Liver (tissue), 9 donors: ENCODE results near the gene HTR3A. TPM values are rescaled to one million over a fixed set of nuclear protein-coding genes. Genes with fewer than 3 reads are reported as not detected.

Experiments
- DNase-seq: peaks from one replicate; pipeline ENCODE4 v3.0.0-alpha.2; 2017; ENCODE audit warnings: low spot score
- H3K27ac ChIP-seq, 2 donors: one replicate each; pipeline ENCODE4 v1.7.0; 2013; ENCODE audit warnings: inconsistent platforms in 2 of 2, low read length in 2 of 2, control low read depth in 1 of 2, low read depth in 1 of 2, mild to moderate bottlenecking in 1 of 2
- H3K27me3 ChIP-seq, 4 donors: one replicate each; pipeline versions ENCODE4 v1.6.1 to v1.7.0; 2013; ENCODE audit warnings: low read length in 3 of 4, inconsistent platforms in 1 of 4, mild to moderate bottlenecking in 1 of 4, moderate library complexity in 1 of 4; ENCODE audit not compliant: control insufficient read depth in 4 of 4, insufficient read depth in 4 of 4
- H3K36me3 ChIP-seq, 4 donors: one replicate each; pipeline versions ENCODE4 v1.6.1 to v1.7.0; 2013; ENCODE audit warnings: low read length in 3 of 4, mild to moderate bottlenecking in 3 of 4, low read depth in 1 of 4, moderate library complexity in 1 of 4; ENCODE audit not compliant: control insufficient read depth in 4 of 4, insufficient read depth in 3 of 4
- H3K4me1 ChIP-seq, 4 donors: one replicate each; pipeline versions ENCODE4 v1.6.1 to v1.7.0; 2013; ENCODE audit warnings: low read length in 3 of 4, mild to moderate bottlenecking in 3 of 4, moderate library complexity in 1 of 4; ENCODE audit not compliant: control insufficient read depth in 4 of 4, insufficient read depth in 4 of 4
- H3K4me3 ChIP-seq, 3 donors: one replicate each; pipeline versions ENCODE4 v1.6.1 to v1.7.0; 2013; ENCODE audit warnings: low read length in 3 of 3, control low read depth in 1 of 3, low read depth in 1 of 3, mild to moderate bottlenecking in 1 of 3
- H3K9ac ChIP-seq, 2 donors: one replicate each; pipeline ENCODE4 v1.7.0; 2013; ENCODE audit warnings: low read length in 2 of 2, mild to moderate bottlenecking in 2 of 2, moderate library complexity in 2 of 2, control low read depth in 1 of 2, low read depth in 1 of 2
- H3K9me3 ChIP-seq, 4 donors: one replicate each; pipeline versions ENCODE4 v1.6.1 to v1.7.0; 2013; ENCODE audit warnings: low read length in 3 of 4; ENCODE audit not compliant: control insufficient read depth in 4 of 4
- ATF3 ChIP-seq: IDR thresholded peaks from 2 replicates; pipeline ENCODE4 v1.6.1; 2016; ENCODE audit warnings: antibody characterized with exemption
- CTCF ChIP-seq: fragments of 150-350 bp; IDR thresholded peaks from 2 replicates; pipeline ENCODE4 v1.5.1; 2017; ENCODE audit warnings: improper control_type of control experiment, low read depth, low read length; ENCODE audit not compliant: missing input control
- EGR1 ChIP-seq, 2 donors: IDR thresholded peaks; 2 replicates each; pipeline ENCODE4 v1.6.1; 2016 to 2018; ENCODE audit warnings: antibody characterized with exemption in 2 of 2, low read depth in 2 of 2
- FOXA1 ChIP-seq: IDR thresholded peaks from 2 replicates; pipeline ENCODE4 v1.6.1; 2016; ENCODE audit warnings: antibody characterized with exemption
- FOXA2 ChIP-seq: IDR thresholded peaks from 2 replicates; pipeline ENCODE4 v1.6.1; 2016; ENCODE audit warnings: antibody characterized with exemption
- GABPA ChIP-seq, 2 donors: IDR thresholded peaks in 1 of 2; conservative IDR thresholded peaks in 1 of 2; 2 replicates each; pipeline ENCODE4 v1.6.1; 2016; ENCODE audit warnings: antibody characterized with exemption in 2 of 2, mild to moderate bottlenecking in 1 of 2, moderate library complexity in 1 of 2
- HNF4A ChIP-seq, 2 donors: conservative IDR thresholded peaks; 2 replicates each; pipeline ENCODE4 v1.6.1; 2016; ENCODE audit warnings: antibody characterized with exemption in 2 of 2, mild to moderate bottlenecking in 2 of 2
- HNF4G ChIP-seq: IDR thresholded peaks from 2 replicates; pipeline ENCODE4 v1.6.1; 2016; ENCODE audit warnings: antibody characterized with exemption
- JUND ChIP-seq, 2 donors: IDR thresholded peaks; 2 replicates each; pipeline ENCODE4 v1.6.1; 2016; ENCODE audit warnings: antibody characterized with exemption in 2 of 2
- MAX ChIP-seq: IDR thresholded peaks from 2 replicates; pipeline ENCODE4 v1.6.1; 2016; ENCODE audit warnings: antibody characterized with exemption
- NR2F2 ChIP-seq: IDR thresholded peaks from 2 replicates; pipeline ENCODE4 v1.6.1; 2016; ENCODE audit warnings: antibody characterized with exemption
- RAD21 ChIP-seq, 2 donors: IDR thresholded peaks; 2 replicates each; pipeline ENCODE4 v1.6.1; 2016; ENCODE audit warnings: antibody characterized with exemption in 2 of 2, mild to moderate bottlenecking in 2 of 2
- REST ChIP-seq: IDR thresholded peaks from 2 replicates; pipeline ENCODE4 v1.6.1; 2016; ENCODE audit warnings: antibody characterized with exemption, mild to moderate bottlenecking
- RXRA ChIP-seq, 2 donors: IDR thresholded peaks; 2 replicates each; pipeline ENCODE4 v1.6.1; 2017 to 2018; ENCODE audit warnings: antibody characterized with exemption in 2 of 2, mild to moderate bottlenecking in 1 of 2
- SP1 ChIP-seq: IDR thresholded peaks from 2 replicates; pipeline ENCODE4 v1.6.1; 2018; ENCODE audit warnings: antibody characterized with exemption, mild to moderate bottlenecking
- TAF1 ChIP-seq: conservative IDR thresholded peaks from 2 replicates; pipeline ENCODE4 v1.6.1; 2016; ENCODE audit warnings: antibody characterized with exemption, mild to moderate bottlenecking
- YY1 ChIP-seq: IDR thresholded peaks from 2 replicates; pipeline ENCODE4 v1.6.1; 2016; ENCODE audit warnings: antibody characterized with exemption, mild to moderate bottlenecking
- ZBTB33 ChIP-seq: IDR thresholded peaks from 2 replicates; pipeline ENCODE4 v1.6.1; 2016; ENCODE audit warnings: antibody characterized with exemption
- WGBS: extraction: QIAGEN DNeasy Blood & Tissue Kit; methylation state at CpG from one replicate; pipeline ENCODE4 v1.1.7; 2013; 5-methylcytosine and 5-hydroxymethylcytosine counted together
- polyA plus RNA-seq, 2 donors: library from polyadenylated mRNA; stranded (reverse) in 1 of 2; unstranded in 1 of 2; fragments of 200-250 nt in 1 of 2; fragments of >200 nt in 1 of 2; fragmentation: Nextera tagmentation in 1 of 2; extraction: Ambion mirVana in 1 of 2; gene quantifications; one replicate each; pipeline versions ENCODE4 v1.2.1 to v1.2.3, GENCODE V29; 2013 to 2015
- total RNA-seq, 2 donors: library from RNA; depleted of rRNA; stranded (reverse); fragments of >200 nt; gene quantifications; one replicate each; pipeline ENCODE4 v1.2.3, GENCODE V29; 2014
- donor health status: healthy.
- donor health status: healthy.
- donor health status: healthy.
- donor health status: healthy.
- donor health status: healthy.

Gene HTR3A
- total and polyA plus RNA-seq, 4 donors: not detected

GRCh38 chr11:113952588-113952987 is 22.3 kb upstream of the HTR3A start:
- Histone ChIP-seq H3K9me3 (no peaks in the 10 kb centered on the region), H3K27me3 (peaks cover 0 to 6% (median 0%) of the 10 kb centered on the region in 4 donors), H3K9ac (no peak overlapping the region), H3K4me1 (no peaks in the 10 kb centered on the region), H3K36me3 (no peaks in the 10 kb centered on the region), H3K27ac (no peak overlapping the region), H3K4me3 (no peak overlapping the region)
- 65% methylated on average over 10 of the region's 10 CpGs for WGBS
- no peak for TF ChIP-seq ZBTB33
- TF ChIP-seq SP1: no peak
- no peak for TF ChIP-seq REST
- no peak for TF ChIP-seq TAF1
- no peak for TF ChIP-seq RAD21 (IDR thresholded peaks at IDR 0.05)
- TF ChIP-seq CTCF: no peak
- no peak for TF ChIP-seq HNF4A (conservative IDR thresholded peaks at IDR 0.05)
- TF ChIP-seq JUND (IDR thresholded peaks at IDR 0.05): no peak
- no peak for TF ChIP-seq HNF4G
- no peak for TF ChIP-seq YY1
- TF ChIP-seq FOXA1: no peak
- TF ChIP-seq RXRA (IDR thresholded peaks at IDR 0.05): no peak
- no peak for TF ChIP-seq MAX
- TF ChIP-seq NR2F2: no peak
- TF ChIP-seq EGR1 (IDR thresholded peaks at IDR 0.05; ENCODE audit: low read depth in 2 of 2): no peak
- no peak for TF ChIP-seq ATF3
- TF ChIP-seq FOXA2: no peak
- TF ChIP-seq GABPA (IDR thresholded peaks at IDR 0.05 in 1 of 2, conservative IDR thresholded peaks at IDR 0.05 in 1 of 2): no peak
- DNase-seq: no peak
